IPS DF 6.9 (cell line): Measurements from ENCODE around the gene SFMBT1.

Source experiments
- DNase-seq: peaks from one replicate; pipeline ENCODE4 v3.0.0-alpha.2; 2013; ENCODE audit warnings: low read depth, low spot score
- H3K27ac ChIP-seq: one replicate; pipeline ENCODE4 v1.5.1; 2013; ENCODE audit warnings: low read length, control low read depth
- H3K27me3 ChIP-seq: 2 replicates; pipeline ENCODE4 v1.6.1; 2013; ENCODE audit warnings: mild to moderate bottlenecking, low read length; ENCODE audit not compliant: control insufficient read depth, insufficient read depth
- H3K36me3 ChIP-seq: 2 replicates; pipeline ENCODE4 v1.6.1; 2013; ENCODE audit warnings: low read length; ENCODE audit not compliant: control insufficient read depth, insufficient read depth
- H3K4me1 ChIP-seq: 2 replicates; pipeline ENCODE4 v1.6.1; 2013; ENCODE audit warnings: low read length; ENCODE audit not compliant: control insufficient read depth, insufficient read depth
- H3K4me3 ChIP-seq: 2 replicates; pipeline ENCODE4 v1.5.1; 2013; ENCODE audit warnings: mild to moderate bottlenecking, low read length
- H3K9me3 ChIP-seq: 2 replicates; pipeline ENCODE4 v1.6.1; 2013; ENCODE audit warnings: low read length, inconsistent platforms; ENCODE audit not compliant: control insufficient read depth, insufficient read depth
- WGBS: extraction: QIAGEN DNeasy Blood & Tissue Kit; methylation state at CpG from one replicate; pipeline ENCODE4 v1.1.7; 2013; ENCODE audit warnings: mixed read lengths, missing lambda C conversion rate; ENCODE audit not compliant: insufficient read length, insufficient coverage; 5-methylcytosine and 5-hydroxymethylcytosine counted together

The SFMBT1 gene

DNA sequence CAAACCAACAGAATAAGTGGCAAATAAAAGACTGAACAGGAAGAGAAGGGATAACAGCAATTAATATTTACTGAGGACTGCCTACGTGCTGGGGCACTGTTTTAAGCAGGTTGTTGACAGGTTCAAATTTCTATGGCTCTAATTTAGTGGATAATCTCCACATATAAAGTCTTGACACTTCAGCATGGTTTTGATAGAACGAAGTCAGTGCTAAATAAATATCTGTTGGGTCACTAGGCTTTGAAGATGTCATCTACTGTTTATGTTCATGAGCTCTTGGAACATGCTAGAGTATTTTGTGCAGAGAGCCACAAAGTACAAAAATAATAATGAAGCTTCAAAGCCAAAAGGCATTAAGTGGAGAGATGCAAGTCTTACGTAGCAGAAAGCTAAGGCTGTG is 74.0 kb downstream of the SFMBT1 start:
- H3K36me3 ChIP-seq = no peaks in the 10 kb centered on the region
- no peak for DNase-seq
- H3K9me3 ChIP-seq = no peaks in the 10 kb centered on the region
- H3K27ac ChIP-seq = no peak overlapping the region
- no peaks in the 10 kb centered on the region for H3K4me1 ChIP-seq
- no peaks in the 10 kb centered on the region for H3K27me3 ChIP-seq
- H3K4me3 ChIP-seq = no peak overlapping the region
- WGBS = no CpG with 5 or more reads among the region's 3 CpGs

DNA sequence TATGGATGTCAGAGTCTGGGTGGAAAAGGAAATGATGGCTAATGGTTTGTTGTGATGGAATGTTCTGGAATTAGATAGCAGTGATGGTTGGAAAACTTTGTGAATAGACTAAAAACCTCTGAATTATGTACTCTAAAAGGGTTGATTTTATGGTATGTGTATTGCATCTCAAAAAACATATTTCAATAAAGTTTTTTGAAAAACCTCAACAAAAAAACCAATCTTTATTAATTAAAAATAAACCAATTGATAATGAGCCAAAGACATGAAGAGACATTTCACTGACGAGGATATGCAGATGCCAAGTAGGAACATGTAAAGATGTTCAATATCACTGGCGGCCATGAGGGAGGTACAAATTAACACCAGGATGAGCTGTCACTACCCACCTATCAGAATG is 78.5 kb downstream of the SFMBT1 start:
- DNase-seq = no peak
- no peaks in the 10 kb centered on the region for H3K27me3 ChIP-seq
- H3K9me3 ChIP-seq = no peaks in the 10 kb centered on the region
- H3K4me1 ChIP-seq = no peaks in the 10 kb centered on the region
- no peak overlapping the region for H3K4me3 ChIP-seq
- WGBS = no CpG with 5 or more reads among the region's 2 CpGs
- no peak overlapping the region for H3K27ac ChIP-seq
- H3K36me3 ChIP-seq = no peaks in the 10 kb centered on the region

DNA sequence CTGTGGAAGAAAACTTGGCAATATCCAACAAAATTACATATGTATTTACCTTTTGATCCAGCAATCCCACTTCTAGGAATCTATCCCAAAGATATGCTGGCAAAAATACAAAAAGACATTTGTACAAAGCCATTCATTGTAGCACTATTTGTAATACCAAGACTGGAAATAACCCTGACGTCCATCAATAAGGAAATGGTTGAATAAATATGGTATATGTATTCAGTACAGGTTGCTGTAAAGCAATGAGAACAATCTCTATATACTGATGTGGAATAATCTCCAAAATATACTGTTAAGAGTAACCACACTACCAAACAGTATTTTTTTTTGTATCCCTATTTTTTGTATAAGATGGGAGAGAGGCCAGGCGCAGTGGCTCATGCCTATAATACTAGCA is 83.7 kb downstream of the SFMBT1 start:
- Histone ChIP-seq H3K27ac (no peak overlapping the region), H3K4me3 (no peak overlapping the region), H3K36me3 (no peaks in the 10 kb centered on the region), H3K27me3 (no peaks in the 10 kb centered on the region), H3K9me3 (no peaks in the 10 kb centered on the region), H3K4me1 (no peaks in the 10 kb centered on the region)
- no CpG with 5 or more reads among the region's 2 CpGs for WGBS
- DNase-seq = no peak

DNA sequence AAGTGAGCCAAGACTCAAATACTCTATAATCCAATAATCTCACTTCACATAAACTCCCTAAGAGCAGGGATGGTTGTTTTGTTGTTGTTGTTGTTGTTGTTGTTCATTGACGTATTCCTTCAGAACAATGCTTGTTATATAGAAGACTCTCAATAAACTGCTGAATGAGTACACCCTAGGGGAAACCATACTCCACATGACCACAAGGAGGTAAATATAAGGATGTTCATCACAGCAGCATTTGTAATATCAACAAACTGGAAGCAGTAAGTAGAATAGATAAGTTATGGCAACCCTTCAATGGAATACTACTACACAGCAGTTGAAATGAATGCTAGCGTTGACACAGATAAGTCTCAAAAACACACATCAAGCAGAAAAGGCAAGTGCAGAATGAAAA is 86.1 kb downstream of the SFMBT1 start:
- WGBS = no CpG with 5 or more reads among the region's 2 CpGs

DNA sequence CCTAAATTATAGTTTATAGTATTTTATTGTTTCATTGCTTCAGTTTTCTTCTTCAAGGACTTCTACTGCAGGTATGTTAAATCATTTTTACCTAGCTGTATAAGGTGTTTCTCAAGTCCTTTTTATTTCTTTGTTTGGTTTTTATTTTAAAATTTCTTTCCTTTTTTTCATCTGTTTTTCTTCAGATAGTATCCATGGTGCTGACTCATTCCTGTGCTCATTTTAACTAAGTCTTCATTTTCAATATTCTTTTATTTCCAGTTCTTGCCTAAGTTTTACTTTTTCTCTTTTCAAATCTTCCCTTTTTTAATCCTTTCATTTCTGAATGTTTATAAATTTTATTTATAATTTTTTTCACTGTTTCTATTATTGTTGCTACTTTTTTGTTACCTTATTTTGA is 106.3 kb downstream of the SFMBT1 start:
- no peaks in the 10 kb centered on the region for H3K9me3 ChIP-seq

More for the DNA sequence above, 86.1 kb downstream of the SFMBT1 start:
- Histone ChIP-seq H3K27me3 (no peaks in the 10 kb centered on the region), H3K9me3 (no peaks in the 10 kb centered on the region), H3K4me1 (no peaks in the 10 kb centered on the region), H3K4me3 (no peak overlapping the region), H3K27ac (no peak overlapping the region), H3K36me3 (no peaks in the 10 kb centered on the region)
- no peak for DNase-seq

DNA sequence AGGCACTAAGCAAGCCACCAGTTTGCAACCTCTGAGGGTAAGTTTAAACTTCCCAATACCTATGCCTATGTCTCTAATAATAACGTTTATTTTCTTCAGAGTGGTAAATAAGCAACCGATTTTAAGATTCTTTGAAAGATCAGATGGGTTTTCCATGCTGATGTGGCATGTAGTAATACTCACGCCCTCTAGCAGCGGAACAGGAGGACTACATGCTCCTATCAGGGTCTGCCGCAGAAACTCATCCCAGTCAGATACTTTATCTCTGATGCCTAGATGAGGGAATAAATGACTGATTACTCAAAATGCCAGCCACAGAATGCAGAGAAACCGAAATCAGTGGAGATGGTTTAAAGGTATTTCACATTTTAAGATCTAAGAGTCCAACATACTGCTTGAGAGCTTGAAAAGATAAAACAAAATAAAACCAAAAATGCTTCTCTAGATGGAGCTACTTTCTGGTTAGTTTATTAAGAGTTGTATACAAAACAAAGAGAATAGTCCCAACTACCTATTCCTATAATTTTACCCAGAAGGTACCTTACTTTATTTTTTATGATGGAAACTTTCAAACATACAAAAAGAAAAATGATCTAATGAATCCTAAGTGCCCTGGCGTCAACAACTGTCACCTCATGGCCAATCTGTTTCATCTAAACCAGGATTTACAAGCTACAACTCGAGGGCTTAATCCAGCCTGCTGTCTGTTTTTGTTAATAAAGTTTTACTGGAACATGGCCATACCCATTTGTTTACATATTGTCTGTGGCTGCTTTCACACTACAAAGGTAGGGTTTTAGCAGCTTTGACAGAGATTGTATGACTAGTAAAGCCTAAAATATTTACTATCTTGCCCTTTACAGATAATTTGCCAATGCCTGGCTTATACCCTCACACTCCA is 111.0 kb downstream of the SFMBT1 start:
- WGBS = no CpG with 5 or more reads among the region's 8 CpGs
- DNase-seq = peak; percentile 13
- Histone ChIP-seq H3K4me3 (no peak overlapping the region), H3K27ac (no peak overlapping the region), H3K4me1 (no peaks in the 10 kb centered on the region), H3K36me3 (no peaks in the 10 kb centered on the region), H3K27me3 (no peaks in the 10 kb centered on the region), H3K9me3 (no peaks in the 10 kb centered on the region)

More for the DNA sequence above, 106.3 kb downstream of the SFMBT1 start:
- H3K27me3 ChIP-seq = no peaks in the 10 kb centered on the region
- DNase-seq = no peak
- H3K27ac ChIP-seq = no peak overlapping the region
- no peaks in the 10 kb centered on the region for H3K36me3 ChIP-seq
- no peak overlapping the region for H3K4me3 ChIP-seq
- H3K4me1 ChIP-seq = no peaks in the 10 kb centered on the region

DNA sequence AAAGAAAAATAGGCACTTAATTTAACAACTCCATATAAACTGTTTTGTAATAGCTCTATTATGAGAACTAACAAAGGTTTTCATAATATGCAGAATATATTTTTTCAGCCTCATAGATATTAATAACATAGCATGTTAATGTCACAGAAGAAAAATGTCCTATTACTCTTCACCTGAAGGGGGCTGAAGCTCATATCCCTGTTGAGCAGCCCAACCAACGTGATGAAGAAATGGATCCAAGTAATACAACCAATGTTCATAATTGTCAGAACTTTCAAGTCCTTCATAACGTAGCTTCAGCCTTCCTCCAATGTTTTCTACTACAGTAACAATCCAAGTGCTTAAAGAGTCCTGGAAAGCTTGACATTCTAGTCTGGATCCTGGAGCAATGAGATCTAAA is 114.0 kb downstream of the SFMBT1 start:
- no peaks in the 10 kb centered on the region for H3K9me3 ChIP-seq

DNA sequence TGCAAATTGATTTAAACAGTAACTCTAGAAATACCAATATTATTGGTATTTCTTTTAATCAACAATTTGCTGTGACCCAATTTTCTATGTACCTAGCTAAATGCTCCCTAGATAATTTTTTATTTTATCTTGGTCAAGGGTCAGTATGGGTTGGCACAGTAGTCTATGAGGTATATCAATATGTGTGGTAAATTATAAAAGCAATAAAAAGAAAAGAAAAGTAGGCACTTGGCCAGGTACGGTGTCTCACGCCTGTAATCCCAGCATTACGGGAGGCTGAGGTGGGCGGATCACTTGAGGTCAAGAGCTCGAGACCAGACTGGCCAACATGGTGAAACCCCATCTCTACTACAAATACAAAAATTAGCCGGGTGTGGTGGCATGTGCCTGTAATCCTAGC is 114.5 kb downstream of the SFMBT1 start:
- H3K9me3 ChIP-seq = no peaks in the 10 kb centered on the region
- no CpG with 5 or more reads among the region's 6 CpGs for WGBS
- no peak for DNase-seq
- no peaks in the 10 kb centered on the region for H3K36me3 ChIP-seq
- no peak overlapping the region for H3K4me3 ChIP-seq
- no peak overlapping the region for H3K27ac ChIP-seq
- no peaks in the 10 kb centered on the region for H3K27me3 ChIP-seq
- no peaks in the 10 kb centered on the region for H3K4me1 ChIP-seq

More for the DNA sequence above, 114.0 kb downstream of the SFMBT1 start:
- no peaks in the 10 kb centered on the region for H3K4me1 ChIP-seq
- H3K27ac ChIP-seq = no peak overlapping the region
- no peak overlapping the region for H3K4me3 ChIP-seq
- H3K36me3 ChIP-seq = no peaks in the 10 kb centered on the region
- H3K27me3 ChIP-seq = no peaks in the 10 kb centered on the region
- no CpG with 5 or more reads among the region's 2 CpGs for whole genome bisulfite sequencing
- no peak for DNase-seq

DNA sequence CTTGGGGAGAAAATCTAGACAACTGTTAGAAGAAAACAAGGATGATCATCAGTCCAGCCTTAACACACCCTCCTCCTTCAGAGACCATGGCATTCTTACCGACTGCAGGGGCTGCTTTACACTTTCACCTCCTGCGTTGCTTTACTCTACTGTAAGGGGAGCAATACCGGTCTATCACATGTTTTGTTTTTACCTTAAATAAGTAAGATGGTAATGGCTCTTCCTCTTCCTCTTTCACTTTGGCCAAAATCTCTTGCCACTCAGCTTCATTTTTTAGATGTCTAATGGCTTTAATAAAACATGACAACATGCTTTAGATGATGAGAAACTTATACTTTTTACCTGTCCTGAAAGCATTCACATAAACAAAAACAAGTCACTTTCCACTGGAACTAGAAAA is 115.1 kb downstream of the SFMBT1 start:
- no peak for DNase-seq
- no peak overlapping the region for H3K4me3 ChIP-seq
- no peaks in the 10 kb centered on the region for H3K9me3 ChIP-seq
- WGBS = no CpG with 5 or more reads among the region's 3 CpGs
- H3K4me1 ChIP-seq = no peaks in the 10 kb centered on the region
- H3K36me3 ChIP-seq = no peaks in the 10 kb centered on the region
- no peak overlapping the region for H3K27ac ChIP-seq
- H3K27me3 ChIP-seq = no peaks in the 10 kb centered on the region

DNA sequence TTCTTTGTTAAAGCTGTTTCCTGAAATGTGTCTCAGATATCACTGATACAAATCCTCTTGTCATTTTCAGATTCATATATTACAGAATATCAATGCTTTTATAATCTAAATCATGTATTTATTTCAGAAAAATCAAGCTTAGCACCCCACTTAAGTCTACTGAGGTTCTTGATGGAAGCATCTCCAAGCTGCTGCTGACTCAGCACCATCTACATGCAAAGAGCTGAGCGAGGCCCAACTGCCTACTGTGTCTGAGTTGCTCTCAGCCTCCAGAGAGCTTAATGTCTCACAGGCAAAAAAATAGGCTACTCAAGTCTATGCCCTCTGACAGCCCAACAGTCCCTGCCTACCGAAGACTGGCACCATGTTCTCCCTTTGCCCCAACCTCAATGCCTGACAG is 119.3 kb downstream of the SFMBT1 start:
- no peak for DNase-seq
- no peaks in the 10 kb centered on the region for H3K9me3 ChIP-seq
- no peaks in the 10 kb centered on the region for H3K36me3 ChIP-seq
- no peaks in the 10 kb centered on the region for H3K4me1 ChIP-seq
- no peaks in the 10 kb centered on the region for H3K27me3 ChIP-seq
- no peak overlapping the region for H3K4me3 ChIP-seq
- no CpG with 5 or more reads among the region's 2 CpGs for WGBS
- H3K27ac ChIP-seq = no peak overlapping the region
